GM21786 (cell line): ENCODE results near the gene TTLL10.
"Not testable (repeated sequence)": the region's sequence is repeated elsewhere in the genome, so short reads cannot be mapped to it uniquely, and the experiment has no call there.

Experiments used
- ATAC-seq: cut with Tn5 transposase; IDR thresholded peaks from one replicate; pipeline ENCODE4 v1.9.1; 2021; ENCODE audit not compliant: unreplicated experiment

TTLL10 gene

GRCh38 chr1:1141244-1141910, 32.3 kb upstream of the TTLL10 start:
- no peak for ATAC-seq

DNA sequence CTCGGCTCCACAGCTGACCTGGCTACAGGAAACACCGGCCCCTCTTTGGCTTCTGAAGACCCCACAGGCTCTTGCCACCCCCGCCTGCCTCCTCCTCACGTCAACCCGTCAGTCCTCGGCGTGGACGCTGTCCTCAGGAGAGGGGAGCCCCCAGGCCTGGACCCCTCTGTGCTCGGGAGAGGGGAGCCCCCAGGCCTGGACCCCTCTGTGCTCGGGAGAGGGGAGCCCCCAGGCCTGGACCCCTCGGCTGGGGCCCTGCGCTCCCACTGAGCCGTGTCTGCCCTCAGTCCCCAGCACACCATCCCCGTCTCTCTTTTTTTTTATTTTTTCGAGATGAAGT, 31.8 kb upstream of the TTLL10 start:
- ATAC-seq: no peak

DNA sequence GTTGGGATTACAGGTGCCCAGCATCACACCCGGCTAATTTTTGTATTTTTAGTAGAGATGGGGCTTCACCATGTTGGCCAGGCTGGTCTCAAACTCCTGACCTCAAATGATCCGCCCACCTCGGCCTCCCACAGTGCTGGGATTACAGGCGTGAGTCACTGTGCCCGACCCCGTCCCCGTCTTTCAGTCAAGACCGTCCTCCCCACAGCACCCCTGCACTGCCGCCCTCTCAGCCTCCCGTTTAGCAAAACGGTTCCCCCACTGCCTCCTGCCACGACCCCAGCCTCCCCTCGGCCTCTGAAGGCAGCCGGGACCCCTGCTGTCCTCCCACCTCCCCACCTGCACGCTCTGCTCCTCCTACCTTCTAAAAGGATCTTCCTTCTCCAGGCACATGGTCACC, 31.3 kb upstream of the TTLL10 start:
- ATAC-seq: not testable (repeated sequence)

- no peak for ATAC-seq
Observed at GRCh38 chr1:1142844-1143243, 30.8 kb upstream of the TTLL10 start.

DNA sequence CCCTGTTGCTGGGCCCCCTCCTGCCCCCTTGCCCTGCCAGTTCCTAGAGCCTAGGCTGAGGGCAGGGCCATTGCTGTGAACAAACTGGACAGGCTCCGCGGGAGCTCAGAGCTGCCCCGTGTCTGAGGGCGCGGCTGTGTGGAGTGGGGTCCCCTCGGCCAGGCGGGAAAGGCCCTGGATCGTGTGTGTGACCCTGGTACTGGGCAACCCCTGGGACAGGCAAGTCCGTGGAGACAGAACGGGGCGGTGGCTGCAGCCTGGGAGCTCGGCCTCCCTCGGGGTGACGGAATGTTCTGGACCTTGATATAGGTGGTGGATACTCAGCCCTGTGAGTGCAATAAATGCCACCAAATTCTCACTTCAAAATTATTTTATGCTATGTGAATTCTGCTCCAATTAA, 30.0 kb upstream of the TTLL10 start:
- no peak for ATAC-seq

DNA sequence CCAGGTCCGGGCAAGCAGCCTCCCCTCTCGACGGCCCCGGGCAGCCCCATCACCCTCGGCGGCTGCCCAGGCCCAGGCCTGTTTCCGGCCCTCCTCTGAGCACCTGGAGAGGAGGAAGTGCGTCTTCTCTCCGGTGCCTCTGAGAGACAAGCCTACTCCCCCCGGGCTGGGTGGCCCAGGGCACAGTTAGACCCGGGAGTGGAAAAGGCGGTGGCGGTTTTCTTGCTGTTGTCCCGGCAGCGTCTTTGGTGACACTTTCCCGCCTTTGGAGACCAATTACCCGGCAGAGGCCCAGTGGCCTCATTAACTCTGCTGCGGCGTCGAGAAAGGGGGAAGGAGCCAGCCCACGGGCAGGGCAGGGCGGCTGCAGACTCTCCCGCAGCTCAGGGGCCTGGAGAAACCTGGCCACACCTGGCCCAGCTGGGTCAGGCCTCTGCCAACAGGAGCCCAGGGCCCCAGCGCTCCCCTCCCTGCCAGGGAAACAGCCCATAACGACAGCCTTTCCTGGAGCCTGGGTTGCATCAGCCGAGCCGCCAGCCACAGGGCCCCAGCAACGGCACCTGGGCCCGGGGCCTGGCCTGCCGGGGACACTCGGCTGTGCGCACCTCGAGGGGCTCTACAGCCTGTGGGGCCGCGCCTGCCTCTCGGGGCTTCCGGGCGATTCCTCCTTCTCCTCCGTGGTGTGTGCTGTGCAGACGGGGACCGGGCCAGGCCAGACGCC, 29.4 kb upstream of the TTLL10 start:
- ATAC-seq: no peak

GRCh38 chr1:1144843-1145546, 28.7 kb upstream of the TTLL10 start:
- ATAC-seq: no peak

DNA sequence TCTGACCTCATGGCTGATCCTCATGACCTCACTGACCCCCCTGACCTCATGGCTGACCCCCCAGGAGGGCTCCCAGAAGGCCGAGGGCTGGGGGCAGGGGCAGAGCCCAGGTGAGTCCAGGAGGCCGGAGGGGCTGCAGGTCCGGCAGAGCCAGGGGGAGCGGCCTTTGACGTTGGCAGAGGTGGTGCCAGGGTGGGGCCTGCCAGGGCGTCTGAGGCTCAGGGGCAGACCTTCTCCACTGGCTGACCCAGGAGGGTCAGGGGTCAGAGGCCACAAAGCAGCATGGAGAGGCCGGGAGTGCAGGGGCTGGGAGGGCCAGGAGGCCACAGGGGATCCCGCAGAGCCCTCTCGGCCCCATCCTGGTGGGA, 28.1 kb upstream of the TTLL10 start:
- no peak for ATAC-seq

- ATAC-seq: no peak
Observed at GRCh38 chr1:1146026-1146425, 27.7 kb upstream of the TTLL10 start.

DNA sequence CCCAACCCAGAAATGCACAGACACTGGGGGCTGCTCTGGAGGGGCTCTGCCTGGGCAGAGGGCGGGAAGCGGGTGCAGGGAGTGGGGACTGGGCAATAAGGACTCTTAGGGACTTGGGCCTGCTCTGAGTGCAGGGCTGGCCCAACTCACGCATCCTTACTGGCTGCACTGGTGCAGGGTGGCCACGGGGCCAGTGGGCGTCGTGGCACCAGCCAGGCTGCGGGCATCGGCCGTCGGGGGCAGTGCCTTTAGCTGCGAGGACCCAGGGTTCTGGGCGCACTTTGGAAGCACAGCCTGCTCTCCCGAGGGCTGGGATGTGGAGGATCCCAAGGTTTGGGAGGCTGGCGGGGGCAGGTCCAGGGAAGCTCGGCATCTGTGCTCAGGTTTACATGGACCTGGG, 27.1 kb upstream of the TTLL10 start:
- no peak for ATAC-seq

DNA sequence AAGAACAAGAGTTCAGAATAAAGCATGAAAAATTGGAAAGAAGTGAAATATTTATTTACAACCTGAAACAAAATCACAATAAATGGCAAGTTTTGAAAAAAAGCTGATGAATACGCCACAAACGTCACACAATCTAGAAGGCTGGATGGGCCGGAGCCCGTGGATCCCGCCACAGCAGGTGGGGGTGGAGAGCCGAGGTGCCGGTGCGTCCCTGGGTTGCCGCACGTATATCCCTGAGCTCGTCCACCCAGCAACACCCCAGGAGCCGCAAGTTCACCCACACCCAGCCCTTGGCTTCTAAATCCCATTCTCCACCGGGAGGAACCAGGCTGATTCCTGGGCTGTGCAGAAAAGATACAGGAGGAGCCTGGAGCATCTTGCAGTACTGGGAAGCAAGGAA, 25.6 kb upstream of the TTLL10 start:
- no peak for ATAC-seq

DNA sequence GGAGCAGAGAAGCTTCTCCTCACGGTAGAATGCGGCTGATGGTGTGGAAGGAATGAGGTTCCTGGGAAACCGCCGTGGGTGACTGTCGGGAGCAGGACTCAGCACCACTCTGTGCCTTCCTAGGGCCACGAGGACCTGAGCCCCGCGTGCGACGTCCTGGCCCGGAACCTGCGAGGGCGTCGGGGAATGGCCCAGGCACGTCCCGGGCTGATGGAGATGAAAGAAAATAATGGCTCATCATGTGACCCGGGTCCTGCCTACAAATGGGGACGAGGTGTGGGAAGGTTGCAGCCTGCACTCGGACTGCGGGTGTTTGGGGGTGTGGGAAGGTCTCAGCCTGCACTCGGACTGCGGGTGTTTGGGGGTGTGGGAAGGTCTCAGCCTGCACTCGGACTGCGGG, 25.1 kb upstream of the TTLL10 start:
- ATAC-seq: no peak

- no peak for ATAC-seq
Observed at GRCh38 chr1:1149416-1149815, 24.3 kb upstream of the TTLL10 start.

GRCh38 chr1:1150100-1150499, 23.6 kb upstream of the TTLL10 start:
- ATAC-seq: no peak

GRCh38 chr1:1151306-1151705, 22.4 kb upstream of the TTLL10 start:
- ATAC-seq: no peak

- ATAC-seq: not testable (repeated sequence)
Observed at GRCh38 chr1:1152431-1152830, 21.2 kb upstream of the TTLL10 start.

- not testable (repeated sequence) for ATAC-seq
Observed at GRCh38 chr1:1153215-1153614, 20.5 kb upstream of the TTLL10 start.

GRCh38 chr1:1153874-1154273, 19.8 kb upstream of the TTLL10 start:
- no peak for ATAC-seq

- ATAC-seq: no peak
Observed at GRCh38 chr1:1155258-1155657, 18.4 kb upstream of the TTLL10 start.

- no peak for ATAC-seq
Observed at GRCh38 chr1:1156140-1157032, 17.3 kb upstream of the TTLL10 start.

DNA sequence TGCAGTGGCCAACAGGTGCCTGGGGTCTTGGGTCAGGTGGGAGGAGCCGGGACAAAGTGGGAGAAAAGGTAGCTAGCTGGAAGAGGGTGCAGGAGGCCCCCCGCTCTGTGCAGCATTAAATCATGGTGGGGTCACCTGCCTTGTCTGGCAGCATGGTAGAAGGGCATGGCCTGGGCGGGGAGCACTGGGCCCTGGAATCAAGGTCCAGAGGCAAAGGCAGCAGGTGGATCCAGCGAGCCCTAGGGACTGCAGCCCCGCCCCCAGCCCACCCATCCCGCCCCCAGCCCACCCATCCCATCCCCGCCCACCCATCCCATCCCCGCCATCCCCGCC, 16.7 kb upstream of the TTLL10 start:
- no peak for ATAC-seq
